ENCODE results near the gene UEVLD.

UEVLD gene

DNA sequence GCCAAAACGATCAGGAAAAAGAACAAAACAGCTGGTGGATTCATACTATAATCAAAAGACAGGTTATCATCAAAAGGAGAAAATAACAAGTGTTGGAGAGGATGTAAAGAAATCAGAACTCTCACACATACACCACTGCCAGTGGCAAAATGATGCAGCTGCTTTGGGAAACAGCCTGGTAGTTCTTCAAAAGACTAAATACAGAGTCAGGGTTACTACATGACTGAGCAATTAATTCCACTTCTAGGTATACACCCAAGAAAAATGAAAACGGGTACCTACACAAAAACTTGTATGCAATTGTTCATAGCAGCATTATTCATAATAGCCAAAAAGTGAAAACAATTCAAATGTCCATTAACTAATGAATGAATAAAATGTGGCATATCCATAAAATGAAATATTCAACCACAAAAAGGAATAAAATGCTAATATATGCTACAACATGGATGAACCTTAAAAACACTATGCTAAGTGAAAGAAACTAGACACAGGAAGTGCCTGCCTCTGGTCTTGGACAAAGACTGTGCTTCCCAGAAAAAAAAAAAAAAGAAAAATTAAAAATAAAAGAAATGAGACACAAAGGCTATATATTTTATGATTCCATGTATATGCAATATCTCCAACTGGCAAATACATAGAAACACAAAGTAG is 8.3 kb downstream of the UEVLD start:
- no peak for DNase-seq

DNA sequence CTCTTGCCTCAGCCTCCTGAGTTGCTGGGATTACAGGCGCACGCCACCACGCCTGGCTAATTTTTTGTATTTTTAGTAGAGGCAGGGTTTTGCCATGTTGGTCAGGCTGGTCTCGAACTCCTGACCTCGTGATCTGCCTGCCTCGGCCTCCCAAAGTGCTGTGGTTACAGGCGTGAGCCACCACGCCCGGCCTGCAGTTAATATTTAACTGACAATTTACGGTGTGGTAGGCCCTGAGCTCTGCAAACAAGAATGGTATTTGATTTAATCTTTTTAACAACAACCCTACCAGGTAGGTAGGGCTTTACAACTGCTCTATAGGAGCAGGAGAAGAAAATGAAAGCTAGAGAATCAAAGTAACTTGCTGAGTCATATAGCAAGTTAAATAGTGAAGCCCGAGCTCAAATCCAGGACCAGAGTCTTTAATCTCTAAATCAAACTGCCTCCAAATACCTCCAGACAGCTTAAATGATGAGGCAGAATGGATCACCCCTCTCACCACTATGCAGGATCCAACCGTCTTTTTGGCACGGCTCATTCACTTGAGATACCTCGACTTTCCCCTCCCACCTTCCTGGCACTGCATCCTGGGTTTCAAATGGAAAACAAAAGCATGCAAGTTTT is 9.4 kb downstream of the UEVLD start:
- DNase-seq, result no peak

DNA sequence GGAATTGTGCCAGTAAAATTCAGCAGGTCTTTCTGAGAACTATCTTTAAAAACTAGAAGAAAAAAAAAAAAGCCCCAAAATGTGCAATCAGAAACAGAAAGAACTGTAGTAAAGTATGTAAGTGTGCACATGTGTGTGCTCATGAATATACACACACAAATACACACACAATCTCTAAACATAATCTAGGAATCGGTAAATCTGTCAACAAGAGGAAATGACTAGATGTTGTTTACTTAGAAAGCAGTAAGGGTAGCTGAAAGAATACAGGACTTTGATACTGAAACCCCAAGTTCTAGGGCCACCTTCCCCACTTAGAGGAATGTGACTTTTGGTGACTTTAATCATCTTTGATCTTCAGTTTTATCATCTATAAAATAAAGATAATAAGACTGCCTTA is 13.2 kb downstream of the UEVLD start:
- no peak for DNase-seq

DNA sequence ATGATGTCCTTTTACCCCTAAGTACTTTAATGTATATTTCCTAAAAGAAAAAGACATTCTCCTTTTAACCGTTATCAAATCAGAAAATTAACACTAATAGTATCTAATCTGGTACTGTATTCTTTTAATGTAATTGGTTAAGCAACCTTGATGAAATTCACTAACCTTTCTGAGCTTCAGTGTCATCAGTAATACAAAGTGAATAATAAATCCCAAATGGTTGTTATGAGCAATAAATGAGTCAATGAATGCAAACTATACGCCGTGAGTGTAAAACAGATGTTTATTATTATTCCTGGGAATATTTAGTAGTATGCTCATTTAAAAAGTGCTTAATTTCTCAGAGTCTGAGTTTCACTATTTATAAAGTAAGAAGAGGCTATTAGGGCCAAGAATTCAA is 21.5 kb downstream of the UEVLD start:
- DNase-seq, result no peak

DNA sequence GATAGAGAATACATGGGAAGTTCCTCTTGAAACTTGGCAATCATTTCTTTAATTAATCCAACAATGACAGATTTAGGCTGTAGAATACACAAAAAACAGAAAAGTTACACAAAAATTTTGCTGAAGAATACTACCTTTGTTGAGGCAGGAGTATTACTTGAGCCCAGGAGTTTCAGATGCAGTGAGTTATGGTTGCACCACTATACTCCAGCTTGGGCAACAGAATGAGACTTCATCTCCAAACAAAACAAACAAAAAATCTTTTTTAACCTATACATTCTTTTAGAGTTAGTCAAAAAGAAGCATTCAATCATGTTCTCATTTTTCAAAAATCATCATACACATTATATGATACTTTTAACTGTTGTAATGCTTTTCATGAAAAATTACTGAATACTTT is 22.1 kb downstream of the UEVLD start:
- DNase-seq, result no peak

DNA sequence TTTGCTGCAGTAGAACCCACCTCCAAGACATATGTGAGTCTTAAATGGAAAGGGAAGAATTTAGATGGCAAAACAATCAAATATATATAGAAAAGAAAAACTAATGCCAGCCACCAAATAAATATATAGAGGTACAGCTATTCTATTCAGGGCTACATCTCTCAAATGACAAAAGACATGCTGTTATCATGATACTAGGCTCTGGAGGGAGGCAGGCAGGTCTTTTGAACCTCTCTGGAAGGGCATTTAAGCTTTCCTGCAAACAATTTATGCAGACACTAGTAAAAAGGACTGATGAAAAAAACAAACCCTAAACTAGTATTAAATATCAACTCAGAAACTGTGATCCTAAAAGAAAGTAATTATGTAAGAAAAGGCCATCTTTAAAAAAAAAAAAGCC is 24.4 kb downstream of the UEVLD start:
- DNase-seq, result no peak

DNA sequence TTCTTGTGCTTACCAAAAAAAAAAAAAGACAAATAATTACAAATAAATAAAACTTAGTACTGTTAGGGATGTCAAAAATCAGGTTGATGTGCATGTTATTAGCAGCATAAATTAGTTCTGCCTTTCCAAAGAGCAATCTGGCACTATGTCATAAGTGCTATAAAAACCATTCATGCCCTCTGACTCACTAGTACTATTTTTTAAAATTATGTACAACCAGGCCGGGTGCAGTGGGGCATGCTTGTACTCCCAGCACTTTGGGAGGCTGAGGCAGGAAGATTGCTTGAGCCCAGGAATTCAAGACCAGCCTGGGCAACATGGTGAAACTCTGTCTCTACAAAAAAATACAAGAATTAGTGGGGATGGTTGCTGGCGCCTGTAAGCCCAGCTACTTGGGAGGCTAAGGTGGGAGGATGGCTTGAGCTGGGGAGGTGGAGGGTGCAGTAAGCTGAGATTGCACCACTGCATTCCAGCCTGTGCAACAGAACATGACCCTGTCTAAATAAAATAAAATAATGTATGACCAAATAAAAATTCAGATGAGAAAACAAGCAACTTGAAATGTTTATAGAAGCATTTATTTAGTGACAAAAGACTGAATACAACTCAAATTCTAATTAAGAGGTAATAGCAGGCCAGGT is 25.3 kb downstream of the UEVLD start:
- DNase-seq, result no peak

DNA sequence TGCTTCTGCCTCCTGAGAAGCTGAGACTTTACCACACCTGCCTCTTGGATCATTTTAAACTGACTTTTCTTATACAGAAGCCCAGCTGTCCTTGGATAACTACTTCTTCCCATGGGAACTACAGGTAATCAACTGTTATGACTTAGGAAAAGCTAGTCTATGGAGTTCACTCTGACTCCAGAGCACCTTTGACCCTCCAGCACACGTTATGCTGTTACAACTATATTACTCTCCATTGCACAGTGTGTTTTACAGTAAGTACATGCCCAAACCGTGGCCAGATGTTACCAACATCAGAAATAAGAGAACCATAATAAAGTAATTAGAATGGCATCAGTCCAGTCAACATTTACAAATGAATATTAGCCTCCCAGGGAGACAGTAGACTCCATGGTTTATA is 40.5 kb downstream of the UEVLD start:
- no peak for DNase-seq

DNA sequence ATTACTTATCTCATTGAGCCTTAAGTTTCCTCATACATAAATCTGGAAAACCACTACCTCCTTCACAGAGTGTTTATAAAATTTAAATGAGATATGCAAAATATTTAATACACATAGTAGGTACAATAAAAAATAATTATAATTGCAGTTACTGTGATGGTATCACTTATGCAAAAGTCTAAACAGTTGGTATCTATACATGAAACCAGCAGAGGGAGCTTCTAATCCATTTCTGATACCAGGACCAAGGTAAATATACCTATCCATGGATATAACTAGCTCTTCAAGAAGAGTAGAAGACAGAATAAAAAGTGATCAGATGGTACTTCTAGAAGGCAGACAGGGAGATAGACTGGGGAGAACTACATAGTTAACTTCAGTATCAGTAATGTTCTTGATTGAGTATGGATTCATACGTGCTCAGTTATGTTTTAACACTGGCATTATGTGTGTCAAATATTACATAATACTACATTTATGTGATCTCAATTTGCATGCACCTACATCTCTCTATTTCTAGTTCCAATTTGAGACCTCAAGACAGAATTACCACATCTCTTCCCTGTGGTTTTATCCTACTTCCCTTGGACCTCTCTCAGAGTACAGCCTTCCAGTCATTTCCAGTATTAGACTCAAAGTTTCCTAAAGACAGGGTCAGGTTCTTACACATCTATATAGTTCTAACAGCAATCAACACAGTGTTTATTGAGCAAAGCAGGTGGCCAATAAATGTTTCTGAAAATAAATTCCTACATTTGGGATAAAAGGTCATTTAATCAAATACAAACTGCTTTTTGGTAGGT is 48.1 kb downstream of the UEVLD start:
- DNase-seq, result peak; percentile 22

DNA sequence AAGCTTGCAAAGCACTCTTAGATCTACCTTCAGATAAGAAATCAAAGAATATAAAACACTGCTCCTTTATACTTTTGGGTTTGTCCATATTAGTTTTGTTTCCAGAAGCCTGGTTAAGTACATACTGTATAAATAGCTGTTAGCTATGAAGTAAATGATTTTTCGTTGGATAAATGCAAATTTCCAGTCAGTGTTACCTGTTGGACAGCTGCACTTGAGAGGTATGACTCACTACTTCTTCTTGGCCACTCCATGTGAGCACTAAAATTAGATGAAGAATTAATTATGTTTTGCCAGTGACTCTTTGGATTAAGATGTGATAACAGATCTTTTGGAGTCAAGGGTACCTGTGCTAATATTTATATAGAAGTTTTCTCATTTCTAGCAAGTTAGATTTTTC is 52.3 kb downstream of the UEVLD start:
- no peak for DNase-seq

DNA sequence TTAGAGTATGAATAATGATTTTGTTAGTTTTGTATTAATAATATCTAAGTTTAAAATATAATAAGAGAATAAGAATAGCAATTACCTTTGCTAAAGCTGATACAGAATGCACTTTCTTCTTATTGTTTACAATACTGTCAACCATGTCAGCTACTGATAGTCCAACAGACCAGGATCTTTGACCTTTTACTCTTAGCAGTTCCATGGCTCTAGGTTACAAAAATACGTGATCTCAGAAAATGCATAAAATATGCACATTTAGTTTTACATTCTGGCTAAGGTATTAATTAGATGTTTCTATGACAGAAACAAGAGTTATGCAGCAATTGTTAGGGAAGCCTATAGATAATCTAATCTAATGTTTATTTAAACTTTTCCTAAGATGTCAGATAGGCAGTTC is 54.3 kb downstream of the UEVLD start:
- no peak for DNase-seq

DNA sequence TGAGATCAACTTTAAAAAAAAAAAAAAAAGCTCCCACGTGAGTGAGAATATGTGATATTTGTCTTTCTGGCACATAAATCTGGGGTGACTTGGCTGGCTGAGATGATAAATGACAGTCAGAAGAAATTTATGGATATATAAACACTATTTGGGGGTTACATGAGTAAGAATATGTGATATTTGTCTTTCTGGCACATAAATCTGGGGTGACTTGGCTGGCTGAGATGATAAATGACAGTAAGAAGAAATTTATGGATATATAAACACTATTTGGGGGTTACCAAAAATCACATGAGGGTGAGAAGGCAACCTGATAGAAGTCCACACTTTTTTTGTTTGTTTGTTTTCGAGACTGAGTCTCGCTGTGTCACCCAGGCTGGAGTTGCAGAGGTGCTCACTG is 55.2 kb downstream of the UEVLD start:
- DNase-seq, result no peak

DNA sequence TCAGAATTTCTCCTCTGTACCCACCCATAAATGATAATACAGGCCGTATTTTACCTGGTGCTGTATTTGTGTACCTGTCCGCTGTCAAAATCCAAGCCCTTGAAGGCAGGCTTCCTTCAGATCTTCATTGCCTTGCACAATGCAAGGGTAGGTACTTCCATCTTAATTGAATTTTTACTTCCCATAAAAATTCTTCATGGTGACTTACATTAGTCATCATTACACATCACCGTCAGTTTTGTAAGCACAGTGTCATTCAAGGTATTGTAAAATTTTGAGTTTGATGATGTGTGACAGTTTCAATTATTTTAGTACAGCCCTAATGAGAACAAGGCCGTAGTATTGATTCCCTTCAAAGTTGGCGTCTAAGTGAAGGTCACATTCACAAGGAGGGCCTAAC is 61.0 kb downstream of the UEVLD start:
- peak; percentile 43 for DNase-seq

DNA sequence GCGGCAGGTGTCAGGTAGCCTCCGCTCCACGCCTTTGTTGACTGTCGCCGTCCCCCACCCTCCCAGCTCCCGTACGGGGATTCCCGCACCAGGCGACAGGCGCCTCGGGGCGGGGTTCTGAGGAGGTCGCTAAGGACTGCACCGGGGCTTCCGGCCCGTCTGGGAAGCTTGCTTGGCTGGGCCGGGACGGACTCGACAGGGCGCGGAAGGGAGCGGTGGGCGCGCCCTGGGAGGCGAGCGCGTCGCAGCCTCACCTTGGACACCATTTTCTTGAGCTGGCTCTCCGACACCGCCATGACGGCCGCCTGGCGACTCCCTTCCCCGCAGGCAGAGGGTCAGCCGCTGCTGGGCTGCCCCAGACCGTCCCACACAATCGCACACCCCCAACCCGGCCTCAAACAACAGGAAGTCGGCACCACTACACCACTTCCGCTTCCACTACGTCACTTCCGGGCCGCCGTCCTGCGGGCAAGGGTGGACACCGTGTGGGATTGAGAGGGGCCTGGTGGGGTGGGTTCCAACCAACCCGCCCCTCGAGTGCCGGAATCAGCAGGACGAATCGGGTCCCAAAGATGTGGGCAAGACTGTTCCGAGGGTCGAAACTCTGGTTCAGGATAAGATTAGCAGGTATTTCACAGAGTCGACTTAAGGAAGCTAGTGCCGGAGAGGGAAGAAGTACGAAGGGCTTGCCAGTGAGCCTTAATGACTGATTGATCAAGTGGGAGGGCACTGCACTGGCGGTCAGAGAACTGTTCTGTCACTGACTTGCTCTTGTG is 61.8 kb downstream of the UEVLD start, which contains the start of gene TSG101:
TSG101 (minus strand) TSS at position 422 of the 776 bp plus-strand sequence; CDS start at position 296, 126 bp downstream.
- DNase-seq, result peak; percentile 92

DNA sequence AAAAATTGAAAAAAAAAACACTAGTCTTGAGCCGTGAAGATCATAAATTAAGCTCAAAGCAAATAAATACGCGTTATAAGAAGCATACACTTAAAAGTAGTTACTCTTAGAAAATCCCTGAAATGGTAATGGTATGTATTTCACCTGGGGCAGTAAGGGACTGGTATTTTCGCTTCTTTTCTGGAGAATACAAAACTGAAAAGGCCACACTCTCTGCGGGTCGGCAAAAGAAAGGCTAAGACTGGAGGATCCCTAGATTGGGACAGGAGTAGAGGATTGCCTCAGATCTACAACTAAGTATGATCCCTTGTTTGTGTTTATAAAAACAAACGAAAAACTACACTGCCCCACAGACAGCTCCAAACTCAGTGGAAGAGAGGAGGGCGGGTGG is 62.4 kb downstream of the UEVLD start:
- no peak for DNase-seq

DNA sequence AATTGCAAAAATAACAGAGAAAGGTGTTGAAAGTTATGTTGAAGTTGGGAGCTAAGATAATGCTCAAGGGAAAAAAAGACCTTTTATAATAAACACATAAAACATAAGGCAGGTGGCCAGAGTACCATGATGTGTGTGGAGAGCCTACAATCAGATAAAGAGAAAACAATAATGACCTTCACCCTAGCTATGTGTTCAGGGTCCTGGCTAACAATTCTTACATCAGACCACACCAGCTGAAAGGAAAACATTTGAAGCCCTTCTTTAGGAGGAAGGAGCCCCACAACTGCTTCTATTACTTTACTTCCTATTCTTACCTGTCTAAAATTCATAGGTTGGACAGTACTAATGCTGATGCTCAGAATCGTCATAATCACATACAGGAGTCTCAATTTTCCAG is 64.3 kb downstream of the UEVLD start:
- DNase-seq, result no peak

DNA sequence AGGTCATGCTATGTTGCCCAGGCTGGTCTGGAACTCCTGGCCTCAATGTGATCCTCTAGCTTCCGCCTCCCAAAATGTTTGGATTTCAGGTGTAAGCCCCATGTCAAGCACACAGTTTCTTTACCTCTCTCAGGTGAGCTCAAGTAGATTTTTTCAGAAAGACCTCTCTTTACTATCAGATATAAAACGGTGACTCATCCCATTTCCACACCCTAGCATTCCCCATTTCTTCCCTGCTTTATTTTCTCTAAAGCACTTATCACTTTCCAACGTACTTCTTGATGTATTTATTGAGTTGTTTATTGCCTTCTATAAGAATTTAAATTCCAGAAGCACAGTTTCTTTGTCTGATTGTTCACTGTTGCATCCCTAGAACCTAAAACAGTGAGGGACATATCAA is 65.5 kb downstream of the UEVLD start:
- no peak for DNase-seq

DNA sequence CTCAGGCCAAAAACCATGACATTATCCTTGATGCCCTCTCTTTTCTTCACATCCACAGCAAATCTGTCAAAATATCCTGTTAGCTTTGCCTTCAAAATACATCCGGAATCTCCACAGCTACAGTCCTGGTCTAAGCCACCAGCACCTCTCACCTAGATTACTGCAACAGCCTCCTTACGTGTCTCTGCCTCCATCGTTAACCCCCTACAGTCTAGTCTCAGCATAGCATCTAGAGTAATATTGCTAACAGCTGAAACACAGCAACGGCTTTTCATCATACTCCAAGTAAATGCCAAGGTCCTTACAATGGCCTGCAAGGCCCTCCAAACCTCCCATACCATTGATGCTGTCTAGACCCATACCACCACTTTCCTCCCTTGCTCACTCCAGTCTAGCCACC is 66.1 kb downstream of the UEVLD start:
- no peak for DNase-seq

DNA sequence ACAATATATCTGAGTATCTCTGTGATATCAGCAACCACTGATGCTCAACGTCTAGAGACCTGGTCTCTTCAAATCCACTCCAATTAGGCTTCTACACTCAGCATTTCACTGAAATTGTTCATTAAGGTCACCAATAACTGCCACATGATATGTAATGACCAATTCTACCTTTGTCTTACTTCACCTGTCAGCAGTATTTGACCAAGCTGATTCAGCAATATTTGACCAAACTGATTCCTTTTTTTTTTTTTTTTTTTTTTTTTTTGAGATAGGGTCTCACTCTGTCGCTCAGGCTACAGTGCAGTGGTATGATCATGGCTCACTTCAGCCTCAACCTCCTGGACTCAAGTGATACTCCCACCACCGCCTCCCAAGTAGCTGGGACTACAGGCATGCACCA is 67.4 kb downstream of the UEVLD start:
- no peak for DNase-seq

DNA sequence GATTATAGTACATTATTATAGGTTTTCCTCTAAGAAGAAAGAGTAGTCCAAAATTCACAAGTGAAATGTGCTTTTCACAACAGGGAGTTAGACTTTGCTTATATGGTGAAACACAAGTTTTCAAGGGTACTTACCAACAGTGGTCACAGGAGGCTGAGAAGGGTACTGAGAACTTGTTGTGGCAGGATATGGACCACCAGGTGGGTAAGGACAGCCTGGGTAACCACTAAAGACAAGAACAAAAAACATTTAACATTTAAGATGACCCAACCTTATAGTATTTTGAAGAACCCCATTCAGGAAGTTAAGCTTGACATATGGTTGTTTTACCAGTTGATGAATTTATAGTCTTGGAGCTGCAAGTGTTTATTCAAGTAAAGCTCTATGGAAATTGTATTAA is 86.2 kb downstream of the UEVLD start:
- no peak for DNase-seq

DNA sequence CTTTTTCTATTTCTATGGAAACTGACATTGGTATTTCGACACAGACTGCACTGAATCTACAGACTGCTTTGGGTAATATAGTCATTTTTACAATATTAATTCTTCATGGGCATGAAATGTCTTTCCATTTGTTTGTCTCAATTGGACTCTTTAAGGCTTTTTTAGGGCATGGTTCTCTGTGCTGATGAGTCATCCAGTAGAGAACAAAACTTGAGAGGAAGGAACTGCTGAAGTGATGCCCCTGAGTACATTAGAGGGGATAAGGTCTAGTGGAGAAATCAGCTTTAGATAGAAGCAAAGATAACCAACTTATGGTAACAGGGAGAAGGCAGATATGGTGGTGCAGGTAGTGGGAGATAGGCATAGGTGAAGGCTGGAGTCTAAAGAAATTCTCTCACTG is 86.9 kb downstream of the UEVLD start:
- DNase-seq, result no peak

DNA sequence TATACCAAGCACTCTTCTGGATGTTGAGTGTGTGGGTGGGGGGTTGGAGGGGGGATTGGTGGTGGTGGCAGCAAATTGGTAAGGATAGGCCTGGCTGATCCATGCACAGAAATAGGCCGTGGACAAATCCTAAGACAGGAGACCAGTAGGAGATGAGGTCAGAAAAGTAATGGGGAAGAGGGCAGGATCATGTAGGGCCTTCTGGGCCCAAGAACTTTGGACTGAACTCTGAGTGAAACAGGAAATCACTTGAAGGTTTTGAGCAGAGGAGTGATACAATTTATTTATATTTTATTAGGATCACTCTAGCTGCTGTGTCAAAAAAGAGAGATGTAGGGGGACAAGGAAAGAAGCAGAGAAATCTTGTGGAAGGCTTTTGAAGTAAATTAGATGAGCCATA is 90.5 kb downstream of the UEVLD start:
- no peak for DNase-seq

DNA sequence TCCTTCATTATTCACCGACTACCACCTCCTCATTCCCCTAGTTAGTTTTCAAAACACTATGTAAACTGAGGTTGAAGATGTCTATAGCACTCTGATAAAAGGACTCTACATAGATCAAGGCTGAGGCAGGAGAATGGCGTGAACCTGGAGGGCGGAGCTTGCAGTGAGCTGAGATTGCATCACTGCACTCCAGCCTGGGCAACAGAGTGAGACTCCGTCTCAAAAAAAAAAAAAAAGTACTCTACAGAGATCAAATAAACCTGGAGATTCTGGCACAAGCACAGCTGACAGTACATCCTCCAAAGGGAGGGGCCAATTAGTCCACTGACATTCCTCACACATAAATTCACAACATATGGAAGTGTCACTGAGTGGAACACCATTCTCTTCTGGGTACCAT is 92.8 kb downstream of the UEVLD start:
- DNase-seq, result no peak

All from NCI-H2227 treated with DMSO at 0.1 percent for 48 hours (cell line).